Measurements from ENCODE around the gene AKAP6. TPM values are rescaled to one million over a fixed set of nuclear protein-coding genes. Genes with fewer than 3 reads are reported as not detected.

Gene AKAP6
- total RNA-seq, 1 donor from 2014 or later: 3.6 TPM

- Mint-ChIP-seq H3K4me3 (ENCODE audit: unreplicated experiment) (no peak overlapping the region), H3K27ac (ENCODE audit: unreplicated experiment) (no peak overlapping the region), H3K36me3 (ENCODE audit: low read depth) (no peaks in the 10 kb centered on the region), H3K9me3 (ENCODE audit: low read depth) (no peaks in the 10 kb centered on the region), H3K4me1 (ENCODE audit: low read depth) (no peaks in the 10 kb centered on the region), H3K27me3 (ENCODE audit: low read depth) (no peaks in the 10 kb centered on the region)
- no peak for DNase-seq (ENCODE audit: low spot score)
- no peak for TF ChIP-seq CTCF (IDR thresholded peaks at IDR 0.05)
These were observed 405.2 kb downstream of the AKAP6 start for GRCh38 chr14:32734261-32734660.

- Mint-ChIP-seq H3K9me3 (ENCODE audit: low read depth) (peaks cover 10% of the 10 kb centered on the region), H3K36me3 (ENCODE audit: low read depth) (peaks cover 2% of the 10 kb centered on the region), H3K27me3 (ENCODE audit: low read depth) (no peaks in the 10 kb centered on the region), H3K27ac (ENCODE audit: unreplicated experiment) (no peak overlapping the region), H3K4me1 (ENCODE audit: low read depth) (no peaks in the 10 kb centered on the region), H3K4me3 (ENCODE audit: unreplicated experiment) (no peak overlapping the region)
- no peak for DNase-seq (ENCODE audit: low spot score)
- no peak for TF ChIP-seq CTCF (IDR thresholded peaks at IDR 0.05)
These were observed 408.5 kb downstream of the AKAP6 start for GRCh38 chr14:32737621-32738020.

GRCh38 chr14:32738206-32738871, 409.2 kb downstream of the AKAP6 start:
- H3K4me3 Mint-ChIP-seq (ENCODE audit: unreplicated experiment): no peak overlapping the region
- peaks cover 2% of the 10 kb centered on the region for H3K36me3 Mint-ChIP-seq (ENCODE audit: low read depth)
- no peak overlapping the region for H3K27ac Mint-ChIP-seq (ENCODE audit: unreplicated experiment)
- no peaks in the 10 kb centered on the region for H3K4me1 Mint-ChIP-seq (ENCODE audit: low read depth)
- no peaks in the 10 kb centered on the region for H3K27me3 Mint-ChIP-seq (ENCODE audit: low read depth)
- H3K9me3 Mint-ChIP-seq (ENCODE audit: low read depth): peaks cover 10% of the 10 kb centered on the region
- no peak for DNase-seq (ENCODE audit: low spot score)
- TF ChIP-seq CTCF (IDR thresholded peaks at IDR 0.05): no peak

GRCh38 chr14:32744811-32745445, 415.8 kb downstream of the AKAP6 start:
- no peak for TF ChIP-seq CTCF (IDR thresholded peaks at IDR 0.05)
- no peak for DNase-seq (ENCODE audit: low spot score)
- H3K4me3 Mint-ChIP-seq (ENCODE audit: unreplicated experiment): no peak overlapping the region
- peaks cover 4% of the 10 kb centered on the region for H3K9me3 Mint-ChIP-seq (ENCODE audit: low read depth)
- H3K4me1 Mint-ChIP-seq (ENCODE audit: low read depth): no peaks in the 10 kb centered on the region
- no peak overlapping the region for H3K27ac Mint-ChIP-seq (ENCODE audit: unreplicated experiment)
- H3K36me3 Mint-ChIP-seq (ENCODE audit: low read depth): peaks cover 2% of the 10 kb centered on the region
- H3K27me3 Mint-ChIP-seq (ENCODE audit: low read depth): no peaks in the 10 kb centered on the region

- Mint-ChIP-seq H3K27me3 (ENCODE audit: low read depth) (no peaks in the 10 kb centered on the region), H3K36me3 (ENCODE audit: low read depth) (peaks cover 11% of the 10 kb centered on the region), H3K9me3 (ENCODE audit: low read depth) (peaks cover 20% of the 10 kb centered on the region), H3K4me1 (ENCODE audit: low read depth) (peaks cover 13% of the 10 kb centered on the region), H3K27ac (ENCODE audit: unreplicated experiment) (no peak overlapping the region), H3K4me3 (ENCODE audit: unreplicated experiment) (no peak overlapping the region)
- no peak for DNase-seq (ENCODE audit: low spot score)
- no peak for TF ChIP-seq CTCF (IDR thresholded peaks at IDR 0.05)
These were observed 425.1 kb downstream of the AKAP6 start for GRCh38 chr14:32754209-32754608.

Data from chondrocyte (in vitro differentiated cells).